Transverse colon (tissue), 4 donors: Measurements from ENCODE around the gene WSCD2. TPM values are rescaled to one million over a fixed set of nuclear protein-coding genes. Genes with fewer than 3 reads are reported as not detected.

Experiments used
- DNase-seq: peaks from one replicate; pipeline ENCODE4 v3.0.0-alpha.2; 2019
- H3K27ac ChIP-seq, 4 donors: fragments of 200-600 bp; sonication (generic); 2 replicates each; pipeline ENCODE4 v1.5.1; 2016 to 2018; ENCODE audit warnings: inconsistent platforms in 4 of 4
- H3K27me3 ChIP-seq: fragments of 200-600 bp; sonication (generic); 2 replicates; pipeline ENCODE4 v1.5.1; 2017; ENCODE audit warnings: inconsistent platforms
- H3K36me3 ChIP-seq, 4 donors: fragments of 200-600 bp; sonication (generic); 2 replicates each; pipeline ENCODE4 v1.5.1; 2017 to 2019; ENCODE audit warnings: inconsistent platforms in 4 of 4
- H3K4me1 ChIP-seq, 4 donors: fragments of 200-600 bp; sonication (generic); 2 replicates each; pipeline ENCODE4 v1.5.1; 2017 to 2020; ENCODE audit warnings: inconsistent platforms in 4 of 4
- H3K4me3 ChIP-seq, 4 donors: fragments of 200-600 bp; sonication (generic); 1 replicate in 1 of 4; 2 replicates in 3 of 4; pipeline versions ENCODE4 v1.5.1 to v1.6.1; 2017 to 2019; ENCODE audit warnings: inconsistent platforms in 4 of 4
- H3K9me3 ChIP-seq, 2 donors: fragments of 200-600 bp; sonication (generic); 2 replicates each; pipeline ENCODE4 v1.5.1; 2017 to 2019; ENCODE audit warnings: inconsistent platforms in 2 of 2
- CTCF ChIP-seq, 5 experiments: fragments of 200-600 bp in 3 of 5; fragments of 450-650 bp in 2 of 5; sonication (generic) in 3 of 5; IDR thresholded peaks; 1 replicate in 2 of 5; 2 replicates in 3 of 5; pipeline ENCODE4 v1.5.1; 2016 to 2017; ENCODE audit warnings: antibody characterized with exemption in 5 of 5, inconsistent platforms in 3 of 5, mild to moderate bottlenecking in 2 of 5, moderate library complexity in 1 of 5
- EP300 ChIP-seq: sonication (generic); formaldehyde crosslinking; IDR thresholded peaks from one replicate; pipeline ENCODE4 v1.6.1; 2017; ENCODE audit warnings: antibody characterized with exemption, low read depth
- POLR2A ChIP-seq: fragments of 450-650 bp; IDR thresholded peaks from one replicate; pipeline ENCODE4 v1.6.1; 2016; ENCODE audit warnings: antibody characterized with exemption, mild to moderate bottlenecking, moderate library complexity
- POLR2AphosphoS5 ChIP-seq, 3 donors: sonication (generic); formaldehyde crosslinking; IDR thresholded peaks; one replicate each; pipeline ENCODE4 v1.6.1; 2016; ENCODE audit warnings: antibody characterized with exemption in 3 of 3
- WGBS, 2 donors: methylation state at CpG; one replicate each; pipeline ENCODE4 v1.1.5; 2018; ENCODE audit warnings: low coverage in 1 of 2; 5-methylcytosine and 5-hydroxymethylcytosine counted together
- in situ Hi-C, 4 donors: fragments of 200-750 bp; cut with MboI; loops; one replicate each; pipeline versions ENCODE4 v1.15.0 to v1.15.1; 2017; ENCODE audit warnings: low sequenced_read_pairs in 3 of 4, low pct_ligation_motif_present in 1 of 4, low pct_unique_long_range_greater_than_20kb in 1 of 4
- intact Hi-C: fragments of 100-400 bp; cut with DNase I; formaldehyde crosslinking; loops from one replicate; pipeline ENCODE4 v1.15.1; 2023; ENCODE audit warnings: low total_unique reads
- total RNA-seq, 4 donors: library from RNA; depleted of rRNA; stranded (reverse); fragments of >200 nt; gene quantifications; one replicate each; pipeline ENCODE4 v1.1.0, GENCODE V29; 2016

WSCD2 gene
- total RNA-seq, 4 donors from 2014 or later, result 0.16 to 46.6 (median 1.1) TPM; not detected in 1

GRCh38 chr12:108122644-108123043 is 6.4 kb upstream of the WSCD2 start:
- Histone ChIP-seq H3K4me3 (no peak overlapping the region), H3K9me3 (no peaks in the 10 kb centered on the region), H3K4me1 (peaks cover 0 to 10% (median 0%) of the 10 kb centered on the region in 4 donors), H3K27me3 (peaks cover 9% of the 10 kb centered on the region), H3K27ac (no peak overlapping the region), H3K36me3 (no peaks in the 10 kb centered on the region)
- DNase-seq, result no peak
- in situ Hi-C loops, result no loop called here
- no peak for TF ChIP-seq EP300
- TF ChIP-seq CTCF (IDR thresholded peaks at IDR 0.05), result no peak
- TF ChIP-seq POLR2AphosphoS5 (IDR thresholded peaks at IDR 0.05), result no peak
- no peak for TF ChIP-seq POLR2A
- intact Hi-C loops, result no loop called here
- 65 to 69% methylated on average over 2 of the region's 2 CpGs for WGBS, 2 donors

- DNase-seq, result no peak
- TF ChIP-seq POLR2AphosphoS5 (IDR thresholded peaks at IDR 0.05) (no peak), EP300 (no peak), CTCF (IDR thresholded peaks at IDR 0.05) (no peak), POLR2A (no peak)
- WGBS, 2 donors, result 65 to 66% methylated on average over 2 to 6 of the region's 6 CpGs
- in situ Hi-C loops (no loop called here), intact Hi-C loops (no loop called here)
- Histone ChIP-seq H3K27me3 (peaks cover 12% of the 10 kb centered on the region), H3K4me1 (peaks cover 0 to 8% (median 0%) of the 10 kb centered on the region in 4 donors), H3K9me3 (no peaks in the 10 kb centered on the region), H3K36me3 (no peaks in the 10 kb centered on the region), H3K4me3 (no peak overlapping the region), H3K27ac (no peak overlapping the region)
Measured at GRCh38 chr12:108123402-108123801, 5.7 kb upstream of the WSCD2 start.

GRCh38 chr12:108125073-108125472 is 4.0 kb upstream of the WSCD2 start:
- in situ Hi-C loops, result no loop called here
- WGBS, 2 donors, result 48 to 49% methylated on average over 3 to 4 of the region's 4 CpGs
- TF ChIP-seq EP300 (no peak), POLR2A (no peak), CTCF (IDR thresholded peaks at IDR 0.05) (no peak), POLR2AphosphoS5 (IDR thresholded peaks at IDR 0.05) (no peak)

GRCh38 chr12:108126212-108126611 is 2.9 kb upstream of the WSCD2 start:
- no peak for DNase-seq
- Histone ChIP-seq H3K4me3 (no peak overlapping the region), H3K4me1 (peaks cover 0 to 14% (median 9%) of the 10 kb centered on the region in 4 donors), H3K9me3 (no peaks in the 10 kb centered on the region), H3K27ac (no peak overlapping the region), H3K27me3 (peaks cover 38% of the 10 kb centered on the region), H3K36me3 (no peaks in the 10 kb centered on the region)
- WGBS, 2 donors, result 80% methylated on average over 1 of the region's 1 CpG; no CpG with 5 or more reads in 1 of the 2 donors
- intact Hi-C loops, result no loop called here
- in situ Hi-C loops, result no loop called here
- no peak for TF ChIP-seq POLR2A
- no peak for TF ChIP-seq EP300
- TF ChIP-seq CTCF (IDR thresholded peaks at IDR 0.05), result no peak
- TF ChIP-seq POLR2AphosphoS5 (IDR thresholded peaks at IDR 0.05), result no peak

More at GRCh38 chr12:108125073-108125472, 4.0 kb upstream of the WSCD2 start:
- intact Hi-C loops, result no loop called here
- Histone ChIP-seq H3K4me3 (no peak overlapping the region), H3K36me3 (no peaks in the 10 kb centered on the region), H3K4me1 (peaks cover 0 to 13% (median 9%) of the 10 kb centered on the region in 4 donors), H3K27me3 (peaks cover 28% of the 10 kb centered on the region), H3K9me3 (no peaks in the 10 kb centered on the region), H3K27ac (no peak overlapping the region)
- DNase-seq, result no peak
